HG02970 (cell line): ENCODE results near the gene CDHR1.
"Not testable (repeated sequence)": the region's sequence is repeated elsewhere in the genome, so short reads cannot be mapped to it uniquely, and the experiment has no call there.

ENCODE experiments used
- ATAC-seq: cut with Tn5 transposase; IDR thresholded peaks from one replicate; pipeline ENCODE4 v1.9.1; 2021; ENCODE audit warnings: mild to moderate bottlenecking, moderate library complexity, moderate number of reproducible peaks; ENCODE audit not compliant: unreplicated experiment, low FRiP score

Gene CDHR1

DNA sequence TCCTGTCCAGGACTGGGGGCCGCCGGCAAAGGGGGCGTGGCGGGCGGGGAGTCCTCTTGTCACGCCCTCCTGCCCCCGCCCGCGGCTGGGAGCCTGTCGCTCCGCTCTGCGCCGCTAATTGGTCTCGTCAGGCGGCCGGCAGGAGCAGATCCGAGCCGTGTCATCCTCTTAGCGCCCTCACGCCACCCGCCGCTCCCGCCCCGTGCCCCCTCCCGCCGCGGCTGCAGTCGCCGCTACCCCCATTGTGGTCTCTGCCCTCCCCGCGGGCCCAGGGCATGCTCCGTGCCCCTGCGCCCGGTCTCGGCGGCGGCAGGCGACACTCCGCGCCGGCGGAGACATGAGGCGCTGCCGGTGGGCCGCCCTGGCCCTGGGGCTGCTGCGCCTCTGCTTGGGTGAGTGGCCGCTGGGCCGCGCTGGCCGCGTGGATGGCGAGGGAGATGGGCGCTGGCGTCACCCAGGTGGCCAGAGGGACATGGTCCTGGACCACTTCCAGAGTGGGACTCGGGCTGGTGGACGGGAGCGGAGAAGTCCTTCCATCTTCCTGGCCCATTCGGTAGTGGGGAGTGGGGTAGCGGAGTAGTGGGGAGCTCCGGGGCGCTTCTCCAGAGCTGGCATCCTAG lies at the start of gene CDHR1:
CDHR1 (plus strand) TSS at position 114 of the 620 bp plus-strand sequence; CDS start at position 338, 224 bp downstream.
- ATAC-seq, result no peak

DNA sequence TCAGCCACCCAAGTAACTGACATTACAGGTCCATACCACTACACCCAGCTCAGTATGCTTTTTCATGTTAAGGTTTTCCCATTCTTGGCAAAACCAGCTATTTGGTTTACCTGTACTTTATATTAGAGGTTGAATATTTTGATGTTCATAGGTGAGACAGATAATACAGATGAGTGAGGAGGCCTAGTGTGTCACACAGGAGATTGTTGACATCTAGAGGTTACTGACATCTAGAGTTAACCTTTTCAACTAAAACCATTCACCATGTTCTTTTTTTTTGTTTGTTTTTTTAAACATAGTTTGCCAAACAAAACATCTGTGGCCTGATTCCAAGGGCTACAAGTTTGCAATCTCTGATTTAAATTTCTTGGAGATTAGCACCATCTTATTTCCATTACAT lies 47.0 kb upstream of the CDHR1 start:
- ATAC-seq, result no peak

GRCh38 chr10:84148006-84148597 lies 46.2 kb upstream of the CDHR1 start:
- not testable (repeated sequence) for ATAC-seq

DNA sequence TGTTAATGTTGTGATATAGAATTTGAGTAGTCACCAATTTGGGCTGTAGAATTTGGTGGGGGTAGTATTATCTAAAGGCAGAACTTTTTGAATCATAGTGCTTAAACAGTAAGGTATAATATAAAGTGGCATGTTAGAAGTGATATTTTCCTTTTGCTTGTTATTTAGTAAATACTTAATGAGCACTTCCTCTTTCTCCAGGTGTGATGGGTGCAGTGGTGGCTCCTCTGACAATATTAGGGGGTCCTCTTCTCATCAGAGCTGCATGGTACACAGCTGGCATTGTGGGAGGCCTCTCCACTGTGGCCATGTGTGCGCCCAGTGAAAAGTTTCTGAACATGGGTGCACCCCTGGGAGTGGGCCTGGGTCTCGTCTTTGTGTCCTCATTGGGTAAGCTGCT lies 44.5 kb upstream of the CDHR1 start:
- ATAC-seq, result no peak

DNA sequence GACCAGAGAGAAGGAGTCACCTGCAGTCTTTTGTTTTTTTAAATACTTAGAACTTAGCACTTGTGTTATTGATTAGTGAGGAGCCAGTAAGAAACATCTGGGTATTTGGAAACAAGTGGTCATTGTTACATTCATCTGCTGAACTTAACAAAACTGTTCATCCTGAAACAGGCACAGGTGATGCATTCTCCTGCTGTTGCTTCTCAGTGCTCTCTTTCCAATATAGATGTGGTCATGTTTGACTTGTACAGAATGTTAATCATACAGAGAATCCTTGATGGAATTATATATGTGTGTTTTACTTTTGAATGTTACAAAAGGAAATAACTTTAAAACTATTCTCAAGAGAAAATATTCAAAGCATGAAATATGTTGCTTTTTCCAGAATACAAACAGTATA lies 41.6 kb upstream of the CDHR1 start:
- ATAC-seq, result no peak

GRCh38 chr10:84155521-84155920 lies 38.8 kb upstream of the CDHR1 start:
- ATAC-seq, result no peak

- no peak for ATAC-seq
Measured at GRCh38 chr10:84156009-84156408, 38.3 kb upstream of the CDHR1 start.

GRCh38 chr10:84156768-84157167 lies 37.6 kb upstream of the CDHR1 start:
- ATAC-seq, result no peak

GRCh38 chr10:84158061-84158460 lies 36.3 kb upstream of the CDHR1 start:
- ATAC-seq, result no peak

- ATAC-seq, result no peak
Measured at GRCh38 chr10:84158550-84158949, 35.8 kb upstream of the CDHR1 start.

DNA sequence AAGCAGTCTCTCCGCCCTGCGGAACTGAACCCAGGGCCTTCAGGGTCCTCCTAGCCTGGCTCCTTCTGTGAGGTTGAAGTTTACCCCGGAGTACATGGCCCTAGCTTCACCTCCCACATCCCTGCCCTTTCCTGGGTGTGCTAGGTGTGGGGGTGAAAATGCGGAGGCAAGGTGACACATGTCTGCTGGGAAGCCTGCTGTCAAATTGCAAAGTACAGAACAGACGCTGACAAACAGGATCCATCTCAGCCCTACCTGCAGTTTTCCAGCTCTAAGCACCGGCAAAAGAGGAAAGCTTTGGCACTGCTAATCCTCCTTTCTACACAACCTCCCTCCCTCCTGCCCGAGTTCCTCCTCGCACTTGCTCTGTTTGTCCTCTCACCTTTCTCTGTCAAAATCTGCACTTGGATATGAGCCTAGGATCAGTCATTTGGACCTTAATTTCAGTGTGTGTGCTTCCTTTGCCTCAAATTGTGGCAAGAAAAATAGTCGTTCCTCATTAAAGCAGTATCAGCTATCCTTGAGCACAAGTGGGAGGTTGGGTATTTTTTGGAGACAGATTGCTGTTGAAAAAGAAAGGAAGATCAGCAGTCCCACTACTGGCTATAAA lies 35.2 kb upstream of the CDHR1 start:
- no peak for ATAC-seq

DNA sequence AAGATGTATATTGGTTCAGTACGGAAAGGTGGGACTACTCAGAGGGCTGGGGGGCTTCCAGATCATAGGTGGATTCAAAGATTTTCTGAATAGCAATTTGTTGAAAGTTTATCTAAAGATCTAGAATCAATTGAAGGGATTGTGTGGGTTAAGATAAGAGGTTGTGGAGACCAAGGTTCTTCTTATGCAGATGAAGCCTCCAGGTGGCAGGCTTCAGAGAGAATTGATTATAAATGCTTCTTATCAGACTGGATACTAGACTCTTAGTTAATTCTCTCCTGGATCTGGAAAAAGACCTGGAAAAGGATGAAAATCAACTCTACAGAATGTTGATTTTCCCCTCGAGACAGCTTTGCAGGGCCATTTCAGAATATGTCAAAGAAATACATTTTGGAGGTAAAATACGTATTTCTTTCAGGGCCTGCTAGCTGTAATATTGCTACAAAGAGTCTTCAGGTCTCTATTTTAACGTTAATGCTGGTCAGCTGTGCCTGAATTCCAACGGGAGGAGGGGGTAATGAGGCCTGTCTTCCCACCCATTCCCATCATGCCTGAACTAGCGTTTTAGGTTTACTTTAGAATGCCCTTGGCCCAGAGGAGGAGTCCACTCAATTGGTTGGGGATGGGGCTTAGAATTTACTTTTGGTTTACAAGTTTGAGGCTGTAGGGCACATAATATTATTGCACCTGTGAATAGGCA lies 33.5 kb upstream of the CDHR1 start:
- no peak for ATAC-seq

DNA sequence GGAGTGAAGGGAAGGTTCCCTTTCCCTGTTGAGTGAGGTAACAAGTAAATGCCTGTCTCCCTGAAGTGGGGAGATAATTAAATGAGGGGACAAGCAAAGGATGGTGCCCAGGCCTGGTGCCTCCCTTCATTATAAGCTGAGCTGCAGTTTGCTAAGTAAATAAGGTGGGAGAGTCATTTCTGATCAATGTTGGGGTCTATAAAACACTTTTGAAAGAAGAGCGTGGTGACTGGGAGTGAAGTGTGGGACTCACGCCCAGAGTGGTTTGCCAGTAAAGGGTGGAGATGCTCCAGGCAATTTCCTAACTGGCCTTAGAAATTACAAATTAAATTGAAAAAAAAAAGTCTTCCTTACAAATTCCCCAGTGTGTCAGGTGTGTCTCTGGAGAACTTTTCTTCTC lies 30.3 kb upstream of the CDHR1 start:
- ATAC-seq, result no peak

GRCh38 chr10:84164442-84164841 lies 29.9 kb upstream of the CDHR1 start:
- ATAC-seq, result no peak

DNA sequence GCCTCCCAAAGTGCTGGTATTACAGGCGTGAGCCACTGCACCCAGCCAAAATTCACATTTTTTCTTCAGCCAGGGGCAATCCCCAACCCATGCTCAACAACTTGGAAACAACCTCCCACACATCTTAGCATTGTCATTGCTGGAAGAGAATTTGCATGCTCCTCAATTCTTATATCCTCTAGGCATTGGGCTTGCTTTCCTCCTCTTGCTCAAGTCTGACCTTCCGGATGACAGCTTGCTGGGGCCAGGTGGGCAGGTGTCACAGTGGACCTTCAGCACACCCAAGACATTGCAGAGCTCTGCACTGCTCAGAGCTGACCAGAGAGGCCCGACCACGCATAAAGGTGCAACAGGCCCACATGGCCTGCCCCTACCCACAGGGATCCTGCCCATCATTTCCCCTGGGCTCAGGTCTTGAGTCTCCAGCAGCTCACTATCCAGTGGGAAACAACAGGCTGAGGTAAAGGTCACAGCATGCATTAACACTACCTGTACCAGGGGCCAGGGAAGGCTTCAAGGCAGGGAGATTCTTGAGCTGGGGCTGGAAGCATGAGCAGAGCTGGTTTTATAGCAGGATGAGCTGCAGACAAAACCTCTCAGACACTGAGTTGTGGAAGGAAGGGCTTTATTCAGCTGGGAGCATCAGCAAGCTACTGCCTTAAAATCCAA lies 27.6 kb upstream of the CDHR1 start:
- ATAC-seq, result no peak

DNA sequence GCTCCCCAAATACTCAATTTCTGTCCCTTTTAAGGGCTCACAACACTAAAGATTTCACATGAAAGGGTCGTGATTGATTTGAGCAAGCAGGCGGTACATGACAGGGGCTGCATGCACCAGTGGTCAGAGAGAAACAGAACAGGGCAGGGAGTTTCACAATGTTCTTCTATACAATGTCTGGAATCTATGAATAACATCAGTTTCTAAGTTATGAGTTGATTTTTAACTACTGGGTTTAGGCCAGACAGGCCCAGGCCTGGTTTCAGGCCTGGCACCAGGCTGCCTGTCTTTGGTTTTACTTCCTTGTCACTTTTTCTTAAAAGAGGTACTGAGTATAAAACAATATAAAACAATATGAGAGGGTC lies 27.1 kb upstream of the CDHR1 start:
- ATAC-seq, result not testable (repeated sequence)

GRCh38 chr10:84168382-84168781 lies 26.0 kb upstream of the CDHR1 start:
- ATAC-seq, result not testable (repeated sequence)

GRCh38 chr10:84171237-84171636 lies 23.1 kb upstream of the CDHR1 start:
- not testable (repeated sequence) for ATAC-seq

DNA sequence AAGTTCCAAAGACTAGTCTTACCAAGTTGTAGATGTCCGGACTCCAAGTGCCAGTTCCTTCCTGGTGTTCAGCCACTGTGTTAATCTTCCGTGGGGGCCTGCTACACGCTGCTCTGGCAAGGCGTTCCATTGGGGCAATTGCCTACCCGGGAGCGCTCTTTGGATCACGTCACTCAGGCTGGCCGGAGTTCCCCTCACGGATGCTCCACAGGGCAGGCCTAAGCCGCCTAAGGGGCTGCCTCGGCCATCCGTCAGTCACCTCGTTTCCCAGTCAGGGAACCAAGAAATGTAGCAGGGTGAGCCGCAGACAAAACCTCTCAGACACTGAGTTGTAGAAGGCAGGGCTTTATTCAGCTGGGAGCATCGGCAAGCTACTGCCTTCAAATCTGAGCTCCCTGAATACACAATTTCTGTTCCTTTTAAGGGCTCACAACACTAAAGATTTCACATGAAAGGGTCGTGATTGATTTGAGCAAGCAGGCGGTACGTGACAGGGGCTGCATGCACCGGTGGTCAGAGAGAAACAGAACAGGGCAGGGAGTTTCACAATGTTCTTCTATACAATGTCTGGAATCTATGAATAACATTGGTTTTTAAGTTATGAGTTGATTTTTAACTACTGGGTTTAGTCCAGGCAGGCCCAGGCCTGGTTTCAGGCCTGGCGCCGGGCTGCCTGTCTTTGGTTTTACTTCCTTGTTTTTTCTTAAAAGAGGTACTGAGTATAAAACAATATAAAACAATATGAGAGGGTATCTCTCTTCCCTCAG lies 22.5 kb upstream of the CDHR1 start:
- peak; percentile 24 for ATAC-seq
